HL-60 (cell line): ENCODE data around the gene CHST11.

Source experiments
- DNase-seq, 2 experiments: peaks; one replicate each; pipeline ENCODE4 v3.0.0-alpha.2; 2010 to 2020; ENCODE audit warnings: low read depth in 1 of 2, low spot score in 1 of 2
- H3K27ac ChIP-seq: fragments of 250-450 bp; sonication (Bioruptor Pico); replicated peaks from 2 replicates; pipeline ENCODE4 v1.5.1; 2020; ENCODE audit warnings: mild to moderate bottlenecking, moderate library complexity
- H3K27me3 ChIP-seq: fragments of 250-450 bp; sonication (Bioruptor Pico); 2 replicates; pipeline ENCODE4 v1.5.1; 2021; ENCODE audit warnings: mild to moderate bottlenecking, moderate library complexity; ENCODE audit not compliant: insufficient read depth, poor library complexity, severe bottlenecking
- H3K4me3 ChIP-seq: replicated peaks from 2 replicates; pipeline ENCODE4 v1.5.1; 2011; ENCODE audit warnings: mild to moderate bottlenecking, control low read depth, low read length; ENCODE audit not compliant: insufficient read depth
- CTCF ChIP-seq: IDR thresholded peaks from one replicate; pipeline ENCODE4 v1.5.1; 2011; ENCODE audit warnings: low read length, control low read depth, inconsistent platforms; ENCODE audit not compliant: insufficient read depth
- GABPA ChIP-seq: IDR thresholded peaks from 2 replicates; pipeline ENCODE4 v1.6.1; 2012; ENCODE audit warnings: low read depth
- POLR2AphosphoS5 ChIP-seq: IDR thresholded peaks from 2 replicates; pipeline ENCODE4 v1.6.1; 2012; ENCODE audit warnings: low read depth
- REST ChIP-seq: IDR thresholded peaks from 2 replicates; pipeline ENCODE4 v1.6.1; 2012; ENCODE audit warnings: low read depth; ENCODE audit not compliant: insufficient replicate concordance
- SPI1 ChIP-seq: IDR thresholded peaks from 2 replicates; pipeline ENCODE4 v1.6.1; 2012; ENCODE audit warnings: low read depth, mild to moderate bottlenecking, borderline replicate concordance

Gene CHST11

GRCh38 chr12:104681012-104681690 is 224.4 kb downstream of the CHST11 start:
- TF ChIP-seq GABPA = no peak
- TF ChIP-seq CTCF = no peak
- TF ChIP-seq POLR2AphosphoS5 = no peak
- no peak for TF ChIP-seq REST
- TF ChIP-seq SPI1 = no peak
- Histone ChIP-seq H3K27me3 (no peaks in the 10 kb centered on the region), H3K27ac (peak overlapping the region; percentile 2; the same call in 1 of the 2 replicates), H3K4me3 (no peak overlapping the region)
- DNase-seq = no peak

GRCh38 chr12:104682790-104683279 is 226.1 kb downstream of the CHST11 start:
- Histone ChIP-seq H3K27me3 (no peaks in the 10 kb centered on the region), H3K27ac (peak overlapping the region; percentile 73), H3K4me3 (peak overlapping the region; percentile 31)
- no peak for TF ChIP-seq REST
- TF ChIP-seq CTCF = no peak
- no peak for TF ChIP-seq GABPA
- TF ChIP-seq POLR2AphosphoS5 = no peak
- TF ChIP-seq SPI1 = no peak
- peak; percentile 70 to 95 for DNase-seq

- TF ChIP-seq SPI1 (no peak), GABPA (no peak), CTCF (no peak), REST (no peak), POLR2AphosphoS5 (no peak)
Observed at GRCh38 chr12:104683831-104684503, 227.2 kb downstream of the CHST11 start.

More at GRCh38 chr12:104683831-104684503, 227.2 kb downstream of the CHST11 start:
- Histone ChIP-seq H3K4me3 (no peak overlapping the region), H3K27me3 (no peaks in the 10 kb centered on the region), H3K27ac (peak overlapping the region; percentile 73)
- no peak for DNase-seq
